MM.1S (cell line): ENCODE results near the gene CPNE1.

ENCODE experiments used
- EZH2 ChIP-seq: fragments of 300-600 bp; sonication (generic); optimal IDR thresholded peaks from 2 replicates; pipeline ENCODE3; 2017; ENCODE audit warnings: low read depth, mild to moderate bottlenecking, antibody characterized with exemption, low read length, mixed read lengths
- TF ChIP-seq, protein P1 (sequence below): fragments of 300-600 bp; sonication (generic); IDR thresholded peaks from 2 replicates; pipeline ENCODE4 v1.5.1; 2016; ENCODE audit warnings: antibody characterized with exemption, low read length, mixed read lengths

DNA sequence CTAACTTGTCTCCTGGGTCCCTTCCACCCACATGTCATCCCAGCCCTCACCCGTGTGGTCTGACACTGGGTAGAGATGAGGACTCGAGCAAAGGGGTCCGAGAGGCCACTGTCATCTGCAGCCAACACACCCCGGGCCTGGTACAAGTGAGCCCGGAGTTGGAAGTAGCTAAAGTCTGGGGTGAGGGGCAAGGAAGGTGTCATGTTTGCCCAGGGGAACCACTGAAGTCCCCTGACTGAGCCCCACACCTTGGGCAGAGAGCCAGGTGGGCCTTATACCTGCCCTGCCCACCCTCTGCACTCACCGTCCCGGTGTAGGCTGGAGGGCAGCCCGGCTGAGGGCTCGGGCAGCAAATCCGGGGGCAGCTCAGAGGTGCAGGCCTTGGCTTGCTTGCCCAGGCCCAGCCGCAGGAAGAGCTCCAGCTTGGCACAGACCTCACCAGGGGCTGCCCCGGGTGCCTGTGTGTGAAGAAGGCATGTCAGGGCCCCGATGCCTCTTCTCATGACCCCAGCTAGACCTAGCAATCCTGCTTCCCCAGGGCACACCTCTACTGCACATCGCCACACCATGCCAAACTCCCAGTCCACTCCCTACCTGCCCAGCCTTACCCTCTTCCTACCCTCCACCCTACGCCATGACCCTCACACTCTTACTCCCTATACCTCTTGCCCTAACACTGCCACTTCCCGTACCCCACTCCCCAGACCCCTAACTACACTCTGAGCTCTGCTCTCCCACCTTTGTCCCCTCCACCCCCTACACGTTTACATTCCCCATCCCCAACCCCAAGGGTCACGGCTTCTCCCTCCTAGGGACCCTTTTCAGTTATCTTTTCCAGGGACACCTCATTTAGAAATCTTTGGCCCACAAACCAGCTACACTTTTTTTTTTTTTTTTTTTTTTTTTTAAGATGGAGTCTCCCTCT lies 80.8 kb downstream of the CPNE1 start:
- TF ChIP-seq, protein P1, sequence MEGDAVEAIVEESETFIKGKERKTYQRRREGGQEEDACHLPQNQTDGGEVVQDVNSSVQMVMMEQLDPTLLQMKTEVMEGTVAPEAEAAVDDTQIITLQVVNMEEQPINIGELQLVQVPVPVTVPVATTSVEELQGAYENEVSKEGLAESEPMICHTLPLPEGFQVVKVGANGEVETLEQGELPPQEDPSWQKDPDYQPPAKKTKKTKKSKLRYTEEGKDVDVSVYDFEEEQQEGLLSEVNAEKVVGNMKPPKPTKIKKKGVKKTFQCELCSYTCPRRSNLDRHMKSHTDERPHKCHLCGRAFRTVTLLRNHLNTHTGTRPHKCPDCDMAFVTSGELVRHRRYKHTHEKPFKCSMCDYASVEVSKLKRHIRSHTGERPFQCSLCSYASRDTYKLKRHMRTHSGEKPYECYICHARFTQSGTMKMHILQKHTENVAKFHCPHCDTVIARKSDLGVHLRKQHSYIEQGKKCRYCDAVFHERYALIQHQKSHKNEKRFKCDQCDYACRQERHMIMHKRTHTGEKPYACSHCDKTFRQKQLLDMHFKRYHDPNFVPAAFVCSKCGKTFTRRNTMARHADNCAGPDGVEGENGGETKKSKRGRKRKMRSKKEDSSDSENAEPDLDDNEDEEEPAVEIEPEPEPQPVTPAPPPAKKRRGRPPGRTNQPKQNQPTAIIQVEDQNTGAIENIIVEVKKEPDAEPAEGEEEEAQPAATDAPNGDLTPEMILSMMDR: no peak
- no peak for TF ChIP-seq EZH2
